Tibial nerve (tissue), 4 donors: ENCODE results near the gene PNPO.

ENCODE experiments used
- CTCF ChIP-seq, 5 experiments: fragments of 200-600 bp in 3 of 5; fragments of 450-650 bp in 2 of 5; sonication (generic) in 3 of 5; IDR thresholded peaks; one replicate each; pipeline ENCODE4 v1.5.1; 2016 to 2019; ENCODE audit warnings: antibody characterized with exemption in 5 of 5, mild to moderate bottlenecking in 3 of 5, moderate library complexity in 2 of 5
- EP300 ChIP-seq, 2 donors: sonication (generic); formaldehyde crosslinking; IDR thresholded peaks; one replicate each; pipeline ENCODE4 v1.6.1; 2017; ENCODE audit warnings: antibody characterized with exemption in 2 of 2, mild to moderate bottlenecking in 1 of 2

GRCh38 chr17:47945529-47946508 is 4.4 kb downstream of the PNPO start:
- TF ChIP-seq EP300 (IDR thresholded peaks at IDR 0.05) (no peak), CTCF (IDR thresholded peaks at IDR 0.05) (no peak)
